HT1080 (cell line): ENCODE data around the gene OXLD1. TPM values are rescaled to one million over a fixed set of nuclear protein-coding genes. Genes with fewer than 3 reads are reported as not detected.

Experiments
- DNase-seq: peaks from one replicate; pipeline ENCODE4 v3.0.0-alpha.2; 2015; ENCODE audit warnings: low read depth
- total RNA-seq: library from RNA; depleted of rRNA; stranded (reverse); fragments of >200 nt; shearing (Covaris generic); gene quantifications from 2 replicates; pipeline ENCODE4 v1.2.3, GENCODE V29; 2014

OXLD1 gene
- total RNA-seq, 1 experiment from 2014 or later = 63.5 TPM

DNA sequence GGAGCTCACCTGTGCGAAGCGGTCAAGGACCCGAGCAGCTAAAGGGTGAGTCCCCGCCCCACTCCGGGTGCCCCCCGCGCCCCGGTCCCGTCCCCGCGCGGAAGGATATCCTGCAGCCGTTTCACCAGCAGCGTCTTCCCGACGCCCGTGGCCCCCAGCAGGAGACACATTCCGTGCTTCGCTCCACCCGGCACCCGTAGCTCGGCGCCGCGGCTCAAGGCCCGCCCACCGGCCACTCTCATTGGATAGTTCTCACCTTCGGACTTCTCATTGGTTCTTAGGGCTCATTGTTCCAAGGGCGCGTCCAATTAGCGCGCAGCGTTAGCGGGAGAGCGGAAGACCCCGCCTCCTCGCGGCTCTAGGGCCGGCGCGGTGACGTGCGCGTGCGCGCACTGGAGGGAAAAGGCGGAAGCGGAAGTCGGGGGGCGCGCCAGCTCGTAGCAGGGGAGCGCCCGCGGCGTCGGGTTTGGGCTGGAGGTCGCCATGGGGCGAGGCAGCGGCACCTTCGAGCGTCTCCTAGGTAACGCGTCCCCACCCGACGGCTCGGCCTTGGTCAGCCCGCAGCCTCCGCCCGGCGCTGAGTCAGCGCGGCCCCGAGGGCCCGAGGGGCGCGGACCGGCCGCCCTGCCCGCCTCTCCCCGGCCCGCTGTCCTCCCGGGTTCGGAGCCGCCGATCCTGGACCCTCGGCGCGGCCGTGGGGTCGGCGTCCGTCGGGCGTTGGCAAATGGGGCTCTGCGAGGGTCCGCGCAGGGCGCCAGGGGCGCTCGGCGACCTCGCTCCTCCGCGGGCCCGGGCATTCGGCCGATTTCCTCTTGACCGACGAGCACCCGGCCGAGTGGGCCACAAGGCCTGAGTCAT is 17.4 kb upstream of the OXLD1 start, which contains the start of the genes ARL16 and HGS:
Gene ARL16 (minus strand): TSS at position 214 of the 858 bp plus-strand sequence. CDS start 44 bp downstream, at position 170.
Gene HGS (plus strand): TSS at position 428 of the 858 bp plus-strand sequence. CDS start 56 bp downstream, at position 484.
- DNase-seq = peak; percentile 99

DNA sequence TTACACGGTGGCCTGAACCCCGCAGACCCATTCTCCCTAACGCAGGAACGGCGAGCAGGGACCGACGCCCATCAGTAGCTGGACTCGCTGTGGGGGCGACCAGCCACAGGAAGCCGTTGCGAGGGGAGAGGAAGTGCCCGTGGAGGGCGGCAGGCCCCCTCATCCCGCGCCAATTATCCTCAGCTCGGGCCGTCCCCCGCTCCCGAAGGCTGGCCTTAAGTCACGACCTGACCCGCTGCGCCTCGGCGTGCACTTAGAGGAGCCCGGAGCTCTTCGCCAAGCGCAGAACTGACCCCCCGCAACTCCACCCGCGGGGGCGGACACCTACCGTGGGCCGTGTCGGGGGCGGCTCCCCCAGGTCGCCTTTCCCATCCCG is 16.8 kb upstream of the OXLD1 start:
- DNase-seq = no peak

DNA sequence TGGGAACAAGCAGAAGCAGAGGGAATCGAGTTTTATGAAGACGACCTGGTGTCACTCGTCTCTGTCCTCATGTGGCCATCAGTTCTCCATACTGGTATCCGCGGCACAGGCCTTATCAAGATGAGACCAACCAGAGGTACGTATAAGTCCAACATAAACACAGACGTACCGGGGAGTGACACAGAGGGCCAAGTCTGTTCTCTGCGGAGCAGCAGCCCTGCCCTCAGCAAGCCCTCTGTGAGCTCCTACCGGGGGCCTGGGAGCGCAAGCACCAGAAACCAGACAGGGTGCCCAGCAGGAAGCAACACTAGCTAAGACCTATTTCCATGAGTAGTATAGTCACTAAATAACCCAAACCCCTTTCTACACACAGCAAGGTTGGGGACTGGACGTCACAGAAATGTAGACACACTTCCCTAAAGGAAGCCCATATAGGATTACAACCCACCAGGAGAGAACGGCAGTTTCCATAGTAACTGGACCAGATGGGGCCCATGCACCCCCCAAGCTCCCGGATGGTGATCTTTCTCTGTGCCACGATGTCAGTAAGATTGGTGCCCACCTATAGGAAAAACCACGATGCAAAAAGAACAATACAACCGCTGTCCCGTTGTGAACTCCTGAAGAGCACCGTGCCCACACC is 16.3 kb upstream of the OXLD1 start:
- no peak for DNase-seq

DNA sequence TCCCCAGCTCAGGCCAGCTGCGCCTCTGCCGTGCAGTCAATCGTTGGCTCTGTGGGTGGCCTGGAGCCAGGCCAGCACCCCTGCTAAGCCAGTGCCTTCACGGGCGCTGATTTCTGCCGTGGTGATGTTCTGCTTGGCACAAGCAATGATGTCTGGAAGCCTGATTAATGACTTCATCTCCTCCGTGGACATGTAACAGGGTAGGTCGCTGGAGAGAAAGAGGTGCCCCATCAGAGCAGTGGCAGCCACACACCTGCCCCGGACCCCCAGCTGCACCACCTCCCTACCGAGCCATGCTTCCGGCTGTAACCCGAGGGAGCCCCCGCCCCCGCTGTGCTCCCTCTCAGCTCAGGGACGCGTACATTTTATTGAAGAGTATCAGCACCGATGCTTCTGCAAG is 15.3 kb upstream of the OXLD1 start:
- no peak for DNase-seq

DNA sequence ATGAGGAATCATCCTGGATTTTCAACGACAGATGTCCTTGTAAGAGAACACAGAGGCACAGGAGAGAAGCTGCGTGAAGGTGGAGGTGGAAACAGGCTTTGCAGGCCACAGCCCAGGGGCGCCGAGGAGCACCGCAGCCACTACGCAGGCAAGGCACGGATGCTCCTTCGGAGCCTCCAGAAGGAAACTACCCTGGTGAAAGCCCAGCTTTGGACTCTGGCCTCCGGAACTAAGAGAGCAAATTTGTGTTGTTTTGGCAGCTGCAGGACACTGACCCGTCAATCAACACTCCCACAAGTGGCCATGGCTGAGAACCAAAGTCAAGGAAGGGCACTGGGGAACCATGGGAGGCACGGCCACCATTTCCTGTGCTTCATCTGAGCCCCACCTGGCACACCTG is 13.7 kb upstream of the OXLD1 start:
- no peak for DNase-seq

DNA sequence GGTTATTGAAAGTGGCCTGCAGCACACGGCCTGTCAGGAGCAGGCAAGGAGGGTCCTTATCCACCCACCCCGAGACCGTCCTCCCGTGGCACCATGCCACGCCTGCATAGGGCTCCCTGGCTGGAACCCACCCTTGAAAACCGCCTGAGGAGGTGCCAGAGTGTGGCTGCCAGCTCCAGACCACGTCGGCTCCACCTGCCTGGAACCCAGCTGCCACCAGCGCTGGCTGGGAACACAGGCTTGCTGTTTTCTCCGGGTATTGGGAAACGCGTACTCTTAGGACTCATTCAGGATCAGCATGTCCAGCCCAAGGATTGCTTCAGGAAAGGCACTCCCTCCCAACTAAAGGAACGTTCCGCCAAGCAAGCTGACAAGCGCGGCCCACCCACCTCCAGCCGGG is 10.5 kb upstream of the OXLD1 start:
- no peak for DNase-seq

DNA sequence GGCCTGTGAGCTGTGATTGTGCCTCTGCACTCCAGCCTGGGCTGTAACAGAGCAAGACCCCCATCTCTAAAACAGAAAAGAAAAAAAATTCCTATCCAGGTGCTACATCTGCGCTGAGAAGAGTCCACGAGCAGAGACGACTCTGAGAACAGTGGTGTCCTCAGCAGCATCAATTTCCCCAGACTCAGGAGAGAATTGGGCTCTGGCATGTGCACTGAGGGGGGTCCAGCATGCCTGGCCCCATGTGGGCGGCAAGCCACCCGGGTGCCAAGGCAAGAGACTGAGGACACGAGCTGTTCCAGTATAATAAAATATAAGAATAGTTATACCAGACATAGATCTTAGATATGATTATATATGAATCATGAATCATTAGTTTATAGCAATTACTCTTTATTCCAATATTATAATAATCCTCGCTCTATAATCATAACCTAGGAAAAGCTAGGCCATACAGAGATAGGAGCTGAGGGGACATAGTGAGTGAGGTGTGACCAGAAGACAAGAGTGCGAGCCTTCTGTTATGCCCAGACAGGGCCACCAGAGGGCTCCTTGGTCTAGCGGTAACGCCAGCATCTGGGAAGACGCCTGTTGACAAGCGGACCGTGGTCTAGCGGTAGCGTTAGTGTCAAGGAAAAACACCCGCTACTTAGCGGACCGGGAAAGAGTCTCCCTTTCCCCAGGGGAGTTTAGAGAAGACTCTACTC is 9.3 kb upstream of the OXLD1 start:
- DNase-seq = peak; percentile 53

DNA sequence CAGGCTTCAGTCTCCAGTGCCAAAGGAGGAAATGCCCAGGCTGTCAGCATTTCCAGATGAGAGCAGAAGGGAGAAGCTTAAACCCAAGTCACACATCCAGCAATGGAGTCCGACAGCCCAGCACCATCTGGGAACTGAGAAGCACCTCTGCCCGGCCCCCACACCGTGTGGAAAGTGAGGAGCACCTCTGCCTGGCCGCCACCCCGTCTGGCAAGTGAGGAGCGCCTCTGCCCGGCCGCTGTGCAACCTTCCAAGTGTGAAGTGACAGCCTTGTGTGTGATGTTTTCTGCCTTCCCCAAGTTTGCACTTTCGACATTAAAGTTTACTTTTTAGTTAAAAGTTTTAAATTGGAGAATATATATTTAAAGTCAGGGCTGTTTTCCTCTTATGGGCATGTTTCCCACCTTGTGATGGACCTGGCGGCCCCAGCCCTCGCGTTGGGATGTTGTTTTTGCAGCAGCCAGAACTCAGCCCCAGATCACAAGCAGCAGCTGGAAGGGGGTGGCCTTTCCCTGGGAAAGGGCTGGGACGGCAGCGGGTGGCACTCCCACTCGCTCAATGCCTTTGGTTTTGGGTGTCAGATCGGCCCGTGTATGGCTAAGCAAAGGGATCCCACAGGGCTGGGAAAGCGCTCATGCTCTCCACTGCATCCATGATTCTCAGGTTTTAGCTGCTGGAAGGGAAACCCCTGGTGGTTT is 7.3 kb upstream of the OXLD1 start:
- no peak for DNase-seq

DNA sequence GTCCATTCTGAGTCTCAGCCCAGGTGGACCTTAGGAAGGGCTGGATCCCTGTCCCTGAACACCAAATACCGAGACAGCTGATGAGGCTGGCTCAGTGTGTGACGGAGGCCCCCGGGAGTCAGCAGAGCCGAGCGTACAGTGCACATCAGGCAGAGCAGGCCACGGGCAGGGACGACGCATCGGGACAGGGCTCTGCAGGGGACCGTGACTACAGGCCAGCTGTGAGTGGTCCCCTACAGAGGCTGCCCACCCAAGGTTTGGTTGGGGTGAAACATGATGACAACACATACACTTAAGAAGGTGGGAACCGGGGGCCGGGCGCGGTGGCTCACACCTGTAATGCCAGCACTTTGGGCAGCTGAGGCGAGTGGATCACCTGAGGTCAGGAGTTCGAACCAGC is 6.5 kb upstream of the OXLD1 start:
- no peak for DNase-seq

DNA sequence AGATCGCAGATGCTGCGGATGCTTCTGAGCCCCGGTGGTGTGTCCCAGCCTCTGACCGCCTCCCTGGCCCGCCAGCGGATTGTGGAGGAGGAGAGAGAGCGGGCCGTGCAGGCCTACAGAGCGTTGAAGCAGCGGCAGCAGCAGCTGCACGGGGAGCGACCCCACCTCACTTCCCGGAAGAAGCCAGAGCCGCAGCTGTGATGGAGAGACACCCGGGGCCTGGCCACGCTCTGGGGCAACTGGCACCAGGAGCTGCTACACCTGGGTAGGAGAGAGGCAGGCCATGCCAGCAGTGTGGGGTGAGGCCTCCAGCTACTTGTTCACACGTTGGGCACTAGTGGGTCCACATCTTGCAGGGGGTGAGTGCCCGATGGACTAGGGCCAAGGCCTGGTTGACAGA is 6.1 kb upstream of the OXLD1 start:
- DNase-seq = no peak

DNA sequence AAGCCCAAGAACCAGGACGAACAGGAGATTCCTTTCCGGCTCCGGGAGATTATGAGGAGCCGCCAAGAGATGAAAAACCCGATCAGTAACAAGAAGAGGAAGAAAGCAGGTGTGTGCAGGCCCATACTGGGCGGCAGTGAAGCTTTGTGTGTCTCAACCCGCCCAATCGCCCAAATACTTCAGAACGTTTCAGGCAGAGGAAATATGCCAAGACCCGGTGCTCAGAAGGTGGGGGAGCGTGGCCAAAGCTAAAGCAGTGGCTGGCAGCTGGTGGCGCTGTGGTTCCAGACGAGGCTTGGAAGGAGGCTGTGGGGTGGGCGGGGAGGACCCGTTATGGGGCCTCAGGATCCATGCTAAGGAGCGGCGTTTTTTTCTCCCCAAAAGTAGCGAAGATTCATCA is 1.3 kb upstream of the OXLD1 start:
- no peak for DNase-seq

DNA sequence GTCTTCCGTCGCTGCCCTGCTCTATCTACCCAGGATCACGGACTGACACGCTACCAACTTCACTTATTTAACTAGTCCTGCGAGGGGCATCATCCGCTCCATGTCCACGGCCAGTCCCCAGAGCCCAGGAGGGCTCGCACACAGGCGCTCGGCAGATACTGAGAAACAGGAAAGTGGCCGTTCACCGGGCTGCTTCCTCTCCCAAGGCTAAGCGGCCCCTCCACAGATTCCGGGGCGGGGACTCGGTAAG is 388 bp downstream of the OXLD1 start:
- DNase-seq = no peak

DNA sequence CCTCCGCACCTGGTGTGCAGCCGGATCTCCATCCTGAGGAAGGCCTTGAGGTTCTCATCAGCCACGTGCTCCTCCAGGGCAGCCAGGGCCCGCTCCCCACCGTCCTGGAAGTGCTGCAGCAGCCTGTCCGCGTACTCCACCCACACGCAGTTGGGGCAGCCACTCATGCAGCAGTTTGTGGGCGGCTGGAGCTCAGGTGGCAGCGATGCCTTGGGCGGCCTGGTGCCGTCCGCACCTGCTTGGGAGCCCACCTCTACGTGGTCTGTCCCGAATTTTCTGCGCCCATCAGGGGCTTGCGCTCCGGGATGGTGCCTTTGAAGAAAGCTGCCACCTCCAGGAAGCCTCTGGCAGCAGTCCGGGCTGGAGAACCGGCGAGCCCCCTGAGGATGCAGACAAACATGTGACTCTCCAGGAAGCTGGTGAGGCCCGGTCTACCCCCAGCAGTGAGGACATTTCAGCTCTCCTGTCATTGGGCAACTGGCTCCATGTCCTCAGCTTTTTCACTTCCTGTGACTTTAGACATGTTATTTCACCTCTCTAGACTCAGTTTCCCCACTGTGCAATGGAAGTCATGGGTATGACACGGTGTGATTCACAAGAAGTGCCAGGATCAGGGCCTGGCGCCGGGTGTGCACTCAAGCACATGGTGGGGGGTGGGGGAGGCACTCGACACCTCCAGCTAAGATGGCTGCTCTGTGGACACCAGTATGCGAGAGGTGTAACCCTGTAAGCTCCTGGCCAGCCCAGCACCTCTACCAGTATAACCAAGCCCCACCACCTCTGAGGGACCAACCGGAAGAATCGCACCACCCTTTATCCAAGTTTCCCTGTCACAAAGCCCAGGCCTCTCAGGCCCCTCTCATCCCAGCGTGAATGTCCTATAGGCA is 957 bp downstream of the OXLD1 start:
- peak; percentile 36 for DNase-seq

DNA sequence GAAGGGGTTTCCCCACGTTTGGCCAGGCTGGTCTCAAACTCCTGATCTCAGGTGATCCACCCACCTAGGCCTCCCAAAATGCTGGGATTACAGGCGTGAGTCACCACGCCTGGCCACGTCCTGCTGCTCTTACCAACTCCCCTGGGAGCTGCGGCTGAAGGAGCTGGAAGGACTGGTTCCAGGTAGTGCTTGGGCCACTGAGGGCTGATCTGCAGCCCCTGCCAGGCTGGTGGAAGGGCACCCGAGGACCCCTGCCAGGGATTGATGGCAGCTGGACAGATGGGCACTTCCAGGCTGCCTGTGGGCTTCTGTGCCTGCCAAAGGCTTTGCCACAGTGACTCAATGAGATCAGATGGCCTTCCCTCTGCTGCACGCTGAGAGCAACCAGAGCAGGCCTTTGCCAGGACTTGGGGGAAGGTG is 2.3 kb downstream of the OXLD1 start:
- no peak for DNase-seq

DNA sequence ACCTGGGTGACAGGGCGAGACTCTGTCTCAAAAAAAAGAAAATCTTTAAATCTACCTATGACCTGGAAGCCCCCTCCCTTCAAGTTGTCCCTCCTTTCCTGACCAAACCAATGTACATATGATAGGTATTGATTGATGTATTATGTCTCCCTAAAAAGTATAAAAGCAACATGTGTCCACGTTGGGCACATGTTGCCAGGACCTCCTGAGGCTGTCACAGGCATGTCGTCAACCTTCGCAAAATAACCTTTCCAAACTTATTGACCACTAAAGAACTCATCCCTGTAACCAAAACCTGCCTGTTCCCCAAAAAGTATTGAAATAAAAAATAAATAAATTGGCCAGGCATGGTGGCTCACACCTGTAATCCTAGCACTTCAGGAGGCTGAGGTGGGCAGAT is 4.4 kb downstream of the OXLD1 start:
- no peak for DNase-seq

DNA sequence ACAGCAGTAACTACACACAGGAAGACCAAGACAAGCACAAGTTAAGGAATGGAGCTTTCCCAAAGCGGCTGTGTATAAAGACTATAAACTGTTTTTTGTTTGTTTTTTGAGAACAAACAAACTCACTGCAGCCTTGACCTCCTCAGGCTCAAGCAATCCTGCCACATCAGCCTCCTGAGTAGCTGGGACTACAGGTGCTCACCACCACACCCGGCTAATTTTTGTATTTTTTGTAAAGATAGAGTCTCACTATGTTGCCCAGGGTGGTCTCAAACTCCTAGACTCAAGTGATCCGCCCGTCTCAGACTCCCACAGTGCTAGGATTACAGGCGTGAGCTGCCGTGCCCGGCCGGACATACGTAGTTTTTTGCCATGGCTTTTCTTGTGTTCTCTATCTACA is 6.0 kb downstream of the OXLD1 start:
- DNase-seq = no peak

DNA sequence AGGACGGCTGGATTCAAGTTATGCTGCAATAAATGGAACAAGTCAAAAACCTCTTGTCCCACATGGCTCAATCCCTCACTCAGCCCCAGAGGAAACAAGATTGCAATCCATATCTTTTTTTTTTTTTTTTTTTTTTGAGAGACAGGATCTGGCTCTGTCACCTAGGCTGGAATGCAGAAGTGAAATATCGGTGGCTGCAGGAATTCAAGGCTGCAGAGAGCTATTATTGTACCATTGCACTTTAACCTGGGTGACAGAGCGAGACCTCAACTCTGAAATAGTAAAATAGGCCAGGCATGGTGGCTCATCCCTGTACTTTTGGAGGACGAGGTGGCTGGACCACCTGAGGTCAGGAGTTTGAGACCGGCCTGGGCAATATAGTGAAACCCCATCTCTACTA is 7.4 kb downstream of the OXLD1 start:
- no peak for DNase-seq

DNA sequence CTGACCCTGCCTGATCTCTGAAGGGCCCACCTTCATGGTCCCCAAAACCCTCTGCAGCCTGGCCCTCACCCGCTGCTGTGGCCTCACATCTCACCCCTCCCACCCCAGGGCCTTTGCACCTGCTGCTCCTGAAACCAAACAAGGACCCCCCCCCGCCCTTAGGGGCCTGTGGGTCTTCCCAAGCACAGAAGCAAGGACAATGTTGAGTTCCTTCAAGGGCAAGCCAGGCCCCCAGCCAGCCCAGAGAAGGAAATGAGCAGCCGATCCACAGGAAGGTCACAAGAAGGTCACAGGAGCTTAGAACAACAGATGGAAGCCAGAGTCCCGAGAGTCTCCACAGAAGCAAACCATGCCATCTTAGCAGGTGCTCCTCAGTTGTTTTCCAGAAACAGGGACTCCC is 9.6 kb downstream of the OXLD1 start:
- DNase-seq = no peak

DNA sequence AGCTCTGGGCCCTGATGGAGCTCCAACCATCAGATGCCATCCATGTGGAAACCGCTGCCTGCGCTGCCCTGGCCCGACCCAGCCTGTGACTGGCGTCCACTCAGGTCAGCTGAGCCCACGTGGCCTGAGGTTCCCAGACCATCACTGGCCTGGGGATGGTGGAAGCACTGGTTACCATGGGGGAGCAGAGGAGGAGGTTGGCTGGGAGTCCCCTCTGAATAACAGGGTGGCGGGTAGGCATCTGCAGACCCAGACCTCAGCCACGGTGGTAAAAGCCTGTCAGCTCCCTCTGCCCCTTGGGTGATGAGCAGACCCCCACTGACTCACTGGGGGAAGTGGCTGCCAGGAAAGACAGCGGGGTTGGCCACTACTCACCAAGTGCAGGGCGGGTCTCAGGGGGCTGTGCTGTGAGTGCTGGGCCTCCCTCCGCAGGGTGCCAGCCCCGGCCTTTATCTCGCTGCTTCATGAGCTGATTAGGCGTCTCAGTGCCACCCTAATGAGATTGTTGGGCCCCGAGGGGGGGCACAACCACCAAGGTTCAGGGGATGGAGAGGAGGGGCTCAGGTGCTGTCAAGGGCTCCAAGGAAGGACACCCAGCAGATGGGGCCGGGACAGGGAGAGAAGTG is 10.2 kb downstream of the OXLD1 start, which contains the start of gene PDE6G:
Gene PDE6G (minus strand): TSS at position 425 of the 626 bp plus-strand sequence. CDS start 3,237 bp downstream, outside the sequence.
- DNase-seq = no peak
